ENCODE data around the gene MCHR1.
A peak's percentile ranks its signal among the peaks of the same experiment; 100 is the strongest.
"Not testable (repeated sequence)": the region's sequence is repeated elsewhere in the genome, so short reads cannot be mapped to it uniquely, and the experiment has no call there.

Gene MCHR1

DNA sequence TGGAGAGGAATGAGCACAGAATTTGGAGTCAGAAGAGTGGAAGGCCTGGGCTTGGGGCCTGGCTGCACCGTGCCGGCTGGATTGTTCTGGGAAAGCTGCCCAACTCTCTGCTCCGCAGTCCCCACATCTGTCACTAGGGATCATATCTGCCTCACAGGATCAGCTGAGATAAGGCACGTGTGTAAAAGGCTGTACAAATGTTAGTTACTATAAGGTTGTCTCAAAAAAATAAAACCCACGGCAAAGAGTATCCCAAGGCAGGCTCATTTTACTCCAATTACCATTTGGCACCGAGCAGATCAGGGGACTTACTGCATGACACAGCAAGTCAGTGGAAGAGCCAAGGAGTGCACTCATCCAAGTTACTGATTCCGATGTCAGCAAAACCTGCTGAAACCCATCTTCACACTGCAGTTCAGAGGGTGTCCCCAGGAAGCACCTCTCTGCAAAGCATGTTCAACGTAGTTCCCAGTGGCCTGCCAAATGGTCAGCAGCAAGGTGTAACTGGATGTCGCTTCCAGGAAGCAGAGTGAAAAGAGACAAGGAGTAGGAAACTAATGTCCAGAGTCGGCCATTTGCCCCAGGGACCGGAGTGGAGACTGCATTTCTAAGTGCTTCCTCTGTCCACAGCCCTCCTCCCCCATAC, 24.6 kb upstream of the MCHR1 start:
- DNase-seq, result peak in 37 of 51 donors; percentile 14 to 68 (median 45)

DNA sequence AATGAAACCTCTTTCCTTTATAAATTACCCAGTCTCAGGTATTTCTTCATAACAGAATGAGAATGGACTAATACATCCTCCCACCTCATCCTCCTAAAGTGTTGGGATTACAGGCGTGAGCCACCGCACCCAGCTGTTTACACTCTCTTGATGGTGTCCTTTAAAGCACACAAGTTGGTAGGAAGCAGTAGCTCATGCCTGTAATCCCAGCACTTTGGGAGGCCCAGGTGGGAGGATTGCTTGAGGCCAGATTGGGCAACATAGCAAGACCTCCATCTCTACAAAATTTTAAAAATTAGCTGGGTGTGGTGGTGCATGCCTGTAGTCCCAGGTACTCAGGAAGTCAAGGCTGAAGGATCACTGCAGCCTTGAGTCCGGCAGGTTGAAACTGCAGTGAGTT, 23.3 kb upstream of the MCHR1 start:
- not testable (repeated sequence) for DNase-seq

GRCh38 chr22:40656651-40657050, 22.6 kb upstream of the MCHR1 start:
- not testable (repeated sequence) for DNase-seq

GRCh38 chr22:40659166-40659565, 20.1 kb upstream of the MCHR1 start:
- no peak for DNase-seq

DNA sequence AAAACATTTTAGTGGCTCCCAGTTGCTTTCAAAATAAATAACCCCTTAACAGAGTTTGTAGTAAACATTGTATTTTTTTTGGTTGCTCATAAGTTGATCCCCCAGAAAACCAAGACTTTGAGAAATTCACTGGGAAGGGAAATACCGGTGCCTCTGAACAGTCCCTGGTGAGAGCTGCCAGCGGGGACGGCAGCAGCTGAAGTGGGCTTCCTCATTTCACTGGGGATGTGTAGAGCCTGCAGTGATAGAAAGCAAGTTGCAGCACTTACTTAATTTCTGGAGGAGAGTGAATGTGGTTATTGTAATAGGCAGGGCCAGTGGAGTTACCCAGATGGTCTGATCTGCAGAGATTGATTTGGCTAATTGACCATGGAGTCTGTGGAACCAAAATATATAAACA, 18.6 kb upstream of the MCHR1 start:
- DNase-seq, result no peak

GRCh38 chr22:40661671-40662070, 17.6 kb upstream of the MCHR1 start:
- no peak for DNase-seq

GRCh38 chr22:40665312-40665711, 14.0 kb upstream of the MCHR1 start:
- peak in 29 of 51 donors; percentile 7 to 55 (median 30) for DNase-seq

- peak in 8 of 51 donors; percentile 8 to 34 (median 14) for DNase-seq
Measured at GRCh38 chr22:40666151-40666848, 13.0 kb upstream of the MCHR1 start.

- DNase-seq, result no peak
Measured at GRCh38 chr22:40668611-40669411, 10.5 kb upstream of the MCHR1 start.

- no peak for DNase-seq
Measured at GRCh38 chr22:40670058-40670457, 9.2 kb upstream of the MCHR1 start.

DNA sequence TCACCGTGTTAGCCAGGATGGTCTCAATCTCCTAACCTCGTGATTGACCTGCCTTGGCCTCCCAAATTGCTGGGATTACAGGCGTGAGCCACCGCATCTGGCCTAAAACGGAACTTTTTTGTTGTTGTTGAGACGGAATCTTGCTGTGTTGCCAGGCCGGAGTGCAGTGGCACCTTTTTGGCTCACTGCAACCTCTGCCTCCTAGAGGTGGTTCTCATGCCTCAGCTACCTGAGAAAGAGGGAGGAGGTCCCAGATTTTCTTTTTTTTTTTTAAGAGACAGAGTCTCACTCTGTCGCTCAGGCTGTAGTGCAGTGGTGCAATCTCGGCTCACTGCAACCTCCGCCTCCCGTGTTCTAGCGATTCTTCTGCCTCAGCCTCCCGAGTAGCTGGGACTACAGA, 7.9 kb upstream of the MCHR1 start:
- DNase-seq, result no peak

- no peak for DNase-seq
Measured at GRCh38 chr22:40671796-40672360, 7.4 kb upstream of the MCHR1 start.

- no peak for DNase-seq
Measured at GRCh38 chr22:40673017-40673416, 6.3 kb upstream of the MCHR1 start.

DNA sequence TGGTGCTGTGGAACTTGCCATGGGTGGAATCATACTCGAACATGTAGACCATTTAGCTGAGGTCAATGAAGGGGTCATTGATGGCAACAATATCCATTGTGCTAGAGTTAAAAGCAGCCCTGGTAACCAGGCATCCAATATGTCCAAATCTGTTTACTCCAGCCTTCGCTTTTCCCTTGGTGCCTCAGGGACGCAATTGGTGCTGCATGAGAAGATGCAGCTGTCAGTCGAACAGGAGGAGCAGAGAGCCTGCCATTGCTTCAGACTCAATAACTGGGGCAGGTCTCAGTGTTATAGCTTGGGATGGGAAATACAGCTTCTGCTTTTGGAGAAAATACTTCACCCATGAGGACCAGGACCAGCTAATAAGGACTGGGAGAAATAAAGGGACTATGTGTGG, 5.0 kb upstream of the MCHR1 start:
- DNase-seq, result no peak

- DNase-seq, result not testable (repeated sequence)
Measured at GRCh38 chr22:40676166-40676565, 3.1 kb upstream of the MCHR1 start.

GRCh38 chr22:40676644-40677043, 2.6 kb upstream of the MCHR1 start:
- no peak for DNase-seq

DNA sequence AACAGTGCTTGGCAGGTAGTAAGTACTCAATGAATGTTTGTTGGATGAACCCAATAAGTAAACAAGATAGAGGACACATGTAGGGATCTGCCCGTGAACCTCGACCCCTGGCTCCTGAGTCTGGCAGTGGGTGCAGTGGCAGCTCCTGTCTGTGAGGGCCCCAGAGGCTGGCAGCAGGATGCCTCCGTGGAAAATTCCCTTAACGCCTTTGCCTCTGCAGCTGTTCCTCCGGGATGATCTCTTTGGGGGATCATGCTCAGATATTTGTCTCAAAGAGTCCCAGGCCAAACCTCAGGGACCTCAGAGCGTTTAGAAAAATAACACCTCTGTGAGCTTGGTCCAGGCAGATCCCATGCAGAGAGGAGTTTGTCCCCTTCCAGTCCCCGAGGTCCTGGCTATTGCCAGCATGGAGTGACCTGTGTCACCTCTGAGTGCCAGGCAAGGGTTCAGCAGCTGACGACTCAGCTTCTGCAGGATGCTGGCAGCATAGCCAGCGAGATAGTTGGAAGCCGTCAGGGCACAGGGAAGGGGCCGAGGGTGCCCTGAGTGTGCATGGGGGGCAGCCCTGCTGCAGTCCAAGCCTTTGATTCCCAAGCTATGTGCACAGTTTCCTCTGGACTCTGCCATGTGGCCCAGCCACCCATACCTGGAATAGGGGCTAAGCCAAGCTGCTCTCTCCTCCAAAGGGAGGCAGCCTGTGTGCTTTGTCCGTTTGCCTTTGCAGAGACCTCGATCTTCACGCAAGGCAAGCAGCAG, 613 bp upstream of the MCHR1 start:
- DNase-seq, result no peak

DNA sequence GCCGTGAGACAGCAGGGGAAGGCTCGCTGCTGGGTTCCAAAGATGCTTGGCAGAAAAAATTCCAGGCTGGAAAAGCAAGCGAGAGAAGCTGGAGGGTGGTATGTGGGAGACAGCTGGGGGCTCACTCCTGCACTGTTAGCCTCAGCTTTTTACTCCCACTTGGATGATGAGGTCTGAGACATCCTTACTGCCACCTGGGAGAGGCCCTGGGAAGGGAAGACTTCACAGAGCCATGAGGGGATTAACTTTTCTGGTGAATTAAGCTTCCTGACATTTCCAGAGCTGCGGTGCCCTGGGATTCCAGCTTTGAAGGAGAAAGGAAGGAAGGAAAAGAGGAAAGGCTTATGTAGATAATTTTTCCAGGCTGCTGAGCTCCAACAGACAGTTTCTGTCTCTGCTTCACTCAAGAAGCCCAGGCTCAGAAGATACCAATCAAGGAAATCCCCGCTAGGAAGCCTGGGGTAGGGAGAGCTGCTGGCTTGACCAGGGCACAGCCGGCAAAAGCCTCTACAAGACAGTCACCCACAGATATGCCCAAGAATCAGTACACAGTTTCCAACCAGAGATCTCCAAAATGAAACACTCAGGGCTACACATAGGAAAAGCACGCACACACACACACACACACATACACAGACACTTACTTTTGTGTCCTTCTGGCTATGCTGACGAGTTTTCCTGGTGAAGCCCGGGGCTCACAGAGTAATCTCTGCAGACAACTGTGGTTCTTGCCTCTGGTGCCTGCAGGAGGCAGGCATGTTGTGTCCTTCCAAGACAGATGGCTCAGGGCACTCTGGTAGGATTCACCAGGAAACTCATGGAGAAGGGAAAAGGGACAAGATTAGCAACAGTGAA, 907 bp downstream of the MCHR1 start:
- peak in 1 of 51 donors; percentile 14 for DNase-seq

GRCh38 chr22:40680819-40681183, 1.5 kb downstream of the MCHR1 start:
- no peak for DNase-seq

- DNase-seq, result no peak
Measured at GRCh38 chr22:40681451-40681850, 2.2 kb downstream of the MCHR1 start.
